HCT116 (cell line): Measurements from ENCODE around the gene DCAF17. TPM values are rescaled to one million over a fixed set of nuclear protein-coding genes. Genes with fewer than 3 reads are reported as not detected.

Source experiments
- ATAC-seq: fragments of 200-7000 bp; cut with Tn5 transposase; 2 replicates; pipeline ENCODE4 v1.9.1; 2020; ENCODE audit warnings: mild to moderate bottlenecking, moderate library complexity
- BruUV-seq: library from RNA; stranded (reverse); fragments of 400-500 nt; replicated peaks from 2 replicates; lab custom pipeline; 2021; lab: Mats Ljungman, UMichigan
- CTCF ChIA-PET: fragments of 300-600 bp; sonication (Branson Sonifier 250); formaldehyde crosslinking; loops from one replicate; lab custom pipeline; 2021; ENCODE audit warnings: antibody characterized with exemption; lab: Charles Lee
- POLR2A ChIA-PET: fragments of 300-600, 350-600 bp; sonication (Branson Sonifier 250); formaldehyde crosslinking; loops from one replicate; lab custom pipeline; 2021; ENCODE audit warnings: antibody characterized with exemption; lab: Charles Lee
- RAD21 ChIA-PET, 2 experiments: fragments of 300-600 bp; sonication (Branson Sonifier 250); formaldehyde crosslinking; loops; one replicate each; lab custom pipeline; 2023; ENCODE audit warnings: low total read pairs in 2 of 2; ENCODE audit not compliant: uncharacterized antibody in 2 of 2, unreplicated experiment in 2 of 2, low non-redundant PET in 1 of 2; lab: Charles Lee
- DNase-seq: peaks from one replicate; pipeline ENCODE4 v3.0.0-alpha.2; 2010; ENCODE audit warnings: low read depth, low spot score
- H2AFZ ChIP-seq: fragments of 200-600 bp; shearing (Covaris generic), sonication (generic); 2 replicates; pipeline ENCODE4 v1.6.1; 2017; ENCODE audit warnings: low read depth, mixed run types, mixed read lengths, antibody characterized with exemption, low read length; ENCODE audit not compliant: poor library complexity, severe bottlenecking
- H3K27ac ChIP-seq: 2 replicates; pipeline ENCODE4 v1.5.1; 2012; ENCODE audit warnings: low read depth, low read length
- H3K27me3 ChIP-seq: fragments of 200-600 bp; sonication (generic); 2 replicates; pipeline ENCODE4 v1.6.1; 2016; ENCODE audit warnings: mixed run types, low read length, mixed read lengths; ENCODE audit not compliant: insufficient read depth
- H3K36me3 ChIP-seq, 2 experiments: fragments of 200-500 bp in 1 of 2; fragments of 200-600 bp in 1 of 2; sonication (Bioruptor generic) in 1 of 2; sonication (generic) in 1 of 2; 2 replicates each; pipeline versions ENCODE4 v1.5.1 to v1.6.1; 2014 to 2016; ENCODE audit warnings: low read length in 2 of 2, inconsistent platforms in 1 of 2, mixed read lengths in 1 of 2, mixed run types in 1 of 2; ENCODE audit not compliant: insufficient read depth in 2 of 2, control insufficient read depth in 1 of 2
- H3K4me1 ChIP-seq, 2 experiments: fragments of 200-600 bp in 1 of 2; sonication (generic) in 1 of 2; 2 replicates each; pipeline versions ENCODE4 v1.5.1 to v1.6.1; 2012 to 2017; ENCODE audit warnings: low read length in 2 of 2, inconsistent platforms in 1 of 2, mild to moderate bottlenecking in 1 of 2, mixed read lengths in 1 of 2, mixed run types in 1 of 2, moderate library complexity in 1 of 2; ENCODE audit not compliant: insufficient read depth in 2 of 2, control insufficient read depth in 1 of 2
- H3K4me2 ChIP-seq: fragments of 200-600 bp; sonication (generic); 2 replicates; pipeline ENCODE4 v1.6.1; 2017; ENCODE audit warnings: mixed run types, low read length, mixed read lengths
- H3K4me3 ChIP-seq, 2 experiments: fragments of 200-600 bp in 1 of 2; sonication (generic) in 1 of 2; replicated peaks in 1 of 2; 2 replicates each; pipeline ENCODE4 v1.5.1; 2011 to 2016; ENCODE audit warnings: low read length in 2 of 2, control low read depth in 1 of 2, low read depth in 1 of 2, mild to moderate bottlenecking in 1 of 2, mixed read lengths in 1 of 2, mixed run types in 1 of 2
- H3K79me2 ChIP-seq: fragments of 200-600 bp; sonication (generic); 2 replicates; pipeline ENCODE4 v1.6.1; 2017; ENCODE audit warnings: mild to moderate bottlenecking, mixed run types, low read length, moderate library complexity, mixed read lengths; ENCODE audit not compliant: insufficient read depth
- H3K9ac ChIP-seq: fragments of 200-600 bp; sonication (generic); 2 replicates; pipeline ENCODE4 v1.6.1; 2016; ENCODE audit warnings: low read length, mixed read lengths
- H3K9me2 ChIP-seq: fragments of 200-600 bp; sonication (generic), shearing (Covaris generic); 2 replicates; pipeline ENCODE4 v1.6.1; 2017; ENCODE audit warnings: mixed run types, mild to moderate bottlenecking, moderate library complexity; ENCODE audit not compliant: insufficient read depth
- H3K9me3 ChIP-seq, 2 experiments: fragments of 200-500 bp in 1 of 2; fragments of 200-600 bp in 1 of 2; sonication (Bioruptor generic) in 1 of 2; sonication (generic) in 1 of 2; 2 replicates each; pipeline ENCODE4 v1.6.1; 2014 to 2017; ENCODE audit warnings: low read length in 2 of 2, mixed read lengths in 2 of 2, inconsistent platforms in 1 of 2, low read depth in 1 of 2, mild to moderate bottlenecking in 1 of 2, mixed run types in 1 of 2, moderate library complexity in 1 of 2; ENCODE audit not compliant: control insufficient read depth in 1 of 2, insufficient read depth in 1 of 2
- H4K20me1 ChIP-seq: fragments of 200-600 bp; sonication (generic), shearing (Covaris generic); 2 replicates; pipeline ENCODE4 v1.6.1; 2017; ENCODE audit warnings: mixed run types, mild to moderate bottlenecking, moderate library complexity; ENCODE audit not compliant: insufficient read depth
- EGR1 ChIP-seq: IDR thresholded peaks from 2 replicates; pipeline ENCODE4 v1.6.1; 2012; ENCODE audit warnings: low read depth
- ELF1 ChIP-seq: IDR thresholded peaks from 2 replicates; pipeline ENCODE4 v1.6.1; 2012; ENCODE audit warnings: low read depth, borderline replicate concordance
- EZH2 ChIP-seq: fragments of 200-600 bp; sonication (generic); IDR thresholded peaks from 2 replicates; pipeline ENCODE4 v1.6.1; 2017; ENCODE audit warnings: antibody characterized with exemption, mixed run types
- EZH2phosphoT487 ChIP-seq: fragments of 200-600 bp; IDR thresholded peaks from 2 replicates; pipeline ENCODE4 v1.6.1; 2018; ENCODE audit warnings: antibody characterized with exemption, borderline replicate concordance
- FOSL1 ChIP-seq: IDR thresholded peaks from 2 replicates; pipeline ENCODE4 v1.6.1; 2012; ENCODE audit warnings: low read depth
- POLR2A ChIP-seq: IDR thresholded peaks from 2 replicates; pipeline ENCODE4 v1.7.0; 2011; ENCODE audit warnings: borderline replicate concordance; ENCODE audit not compliant: insufficient read depth, insufficient read length; ENCODE audit errors: extremely low read depth
- RAD21 ChIP-seq: IDR thresholded peaks from 2 replicates; pipeline ENCODE4 v1.6.1; 2012; ENCODE audit warnings: low read depth, mild to moderate bottlenecking
- SP1 ChIP-seq: IDR thresholded peaks from 2 replicates; pipeline ENCODE4 v1.6.1; 2012; ENCODE audit warnings: low read depth
- SRF ChIP-seq: IDR thresholded peaks from 2 replicates; pipeline ENCODE4 v1.6.1; 2012; ENCODE audit warnings: low read depth
- TCF7L2 ChIP-seq: IDR thresholded peaks from 2 replicates; pipeline ENCODE4 v1.7.0; 2011; ENCODE audit warnings: borderline replicate concordance, inconsistent platforms; ENCODE audit not compliant: insufficient read depth, insufficient read length; ENCODE audit errors: extremely low read depth
- ZNF274 ChIP-seq: fragments of 200-500 bp; sonication (Bioruptor generic); IDR thresholded peaks from 2 replicates; pipeline ENCODE4 v1.6.1; 2014; ENCODE audit warnings: mild to moderate bottlenecking, low read depth, low read length, inconsistent platforms
- intact Hi-C: fragments of 100-400 bp; cut with micrococcal nuclease; formaldehyde crosslinking; loops from 2 replicates; pipeline ENCODE4 v1.10.0; 2022
- total RNA-seq: library from RNA; stranded (reverse); gene quantifications from one replicate; pipeline ENCODE4 v1.2.1, GENCODE V29; 2021; ENCODE audit not compliant: unreplicated experiment
- TF ChIP-seq, protein P1 (sequence below): IDR thresholded peaks from 2 replicates; pipeline ENCODE4 v1.6.1; 2012
- TF ChIP-seq, protein P2 (sequence below), 3 experiments: fragments of 200-600 bp in 1 of 3; sonication (generic) in 1 of 3; IDR thresholded peaks in 2 of 3; conservative IDR thresholded peaks in 1 of 3; 2 replicates each; pipeline ENCODE4 v1.5.1; 2012 to 2017; ENCODE audit warnings: low read depth in 2 of 3, low read length in 2 of 3, antibody characterized with exemption in 1 of 3, borderline replicate concordance in 1 of 3, control low read depth in 1 of 3, mild to moderate bottlenecking in 1 of 3, mixed read lengths in 1 of 3, mixed run types in 1 of 3, moderate library complexity in 1 of 3; ENCODE audit not compliant: insufficient read depth in 1 of 3

The DCAF17 gene
- total RNA-seq, 1 experiment from 2014 or later, result 17.7 TPM

DNA sequence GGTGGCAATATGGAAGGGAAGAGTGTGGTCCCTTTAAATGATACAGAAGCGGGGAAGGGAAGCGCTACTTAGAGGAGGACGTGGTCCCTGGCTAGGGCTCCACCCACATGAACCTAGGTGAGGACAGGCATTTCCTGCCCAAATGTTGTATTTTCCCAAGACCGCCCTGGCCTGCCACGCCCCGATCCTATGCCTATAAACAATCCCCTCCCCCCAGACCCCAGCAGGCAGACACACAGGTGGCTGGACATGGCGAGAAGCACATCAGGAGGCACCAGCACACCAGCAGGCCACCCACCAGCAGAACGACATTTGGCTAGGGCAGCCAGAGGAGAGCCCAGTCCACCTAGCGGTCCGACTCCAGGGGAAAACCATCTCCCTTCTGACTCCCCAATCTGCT is 47.4 kb upstream of the DCAF17 start (continued):
- no peak for TF ChIP-seq EGR1

DNA sequence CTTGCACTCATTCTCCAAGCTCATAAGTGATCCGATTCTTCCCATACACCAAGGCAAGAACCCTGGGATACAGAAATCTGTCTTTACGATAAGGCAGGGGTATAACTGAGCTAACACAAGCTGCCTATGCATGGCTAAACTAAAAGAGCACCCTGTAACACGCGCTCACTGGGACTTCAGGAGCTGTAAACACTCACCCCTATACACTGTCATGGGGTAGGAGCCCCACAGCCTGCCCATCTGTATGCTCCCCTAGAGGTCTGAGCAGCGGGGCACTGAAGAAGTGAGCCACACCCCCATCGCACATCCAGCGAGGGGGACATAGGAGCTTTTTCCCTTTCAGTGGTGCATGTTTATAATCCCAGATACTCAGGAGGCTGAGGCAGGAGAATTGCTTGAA is 47.0 kb upstream of the DCAF17 start:
- CTCF ChIA-PET, result no interaction called here
- H3K4me2 ChIP-seq, result no peak overlapping the region
- H3K27ac ChIP-seq, result no peak overlapping the region

More for the DNA sequence above, 47.0 kb upstream of the DCAF17 start:
- Histone ChIP-seq H3K79me2 (peaks cover 26% of the 10 kb centered on the region), H3K9ac (no peak overlapping the region), H3K9me2 (no peaks in the 10 kb centered on the region), H3K27me3 (no peaks in the 10 kb centered on the region), H3K4me3 (no peak overlapping the region), H3K36me3 (no peaks in the 10 kb centered on the region), H3K9me3 (no peaks in the 10 kb centered on the region), H3K4me1 (peaks cover 0 to 4% of the 10 kb centered on the region in 2 experiments; a peak in 2 of 4 replicates), H4K20me1 (no peaks in the 10 kb centered on the region), H2AFZ (no peak overlapping the region)
- RAD21 ChIA-PET, result no interaction called here
- DNase-seq, result no peak
- ATAC-seq, result no peak
- TF ChIP-seq ZNF274, result no peak
- TF ChIP-seq SP1, result no peak
- TF ChIP-seq ELF1, result no peak
- no peak for TF ChIP-seq POLR2A
- no peak for TF ChIP-seq EZH2
- TF ChIP-seq, protein P1, sequence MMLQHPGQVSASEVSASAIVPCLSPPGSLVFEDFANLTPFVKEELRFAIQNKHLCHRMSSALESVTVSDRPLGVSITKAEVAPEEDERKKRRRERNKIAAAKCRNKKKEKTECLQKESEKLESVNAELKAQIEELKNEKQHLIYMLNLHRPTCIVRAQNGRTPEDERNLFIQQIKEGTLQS, result no peak
- no peak for TF ChIP-seq FOSL1
- TF ChIP-seq, protein P2, sequence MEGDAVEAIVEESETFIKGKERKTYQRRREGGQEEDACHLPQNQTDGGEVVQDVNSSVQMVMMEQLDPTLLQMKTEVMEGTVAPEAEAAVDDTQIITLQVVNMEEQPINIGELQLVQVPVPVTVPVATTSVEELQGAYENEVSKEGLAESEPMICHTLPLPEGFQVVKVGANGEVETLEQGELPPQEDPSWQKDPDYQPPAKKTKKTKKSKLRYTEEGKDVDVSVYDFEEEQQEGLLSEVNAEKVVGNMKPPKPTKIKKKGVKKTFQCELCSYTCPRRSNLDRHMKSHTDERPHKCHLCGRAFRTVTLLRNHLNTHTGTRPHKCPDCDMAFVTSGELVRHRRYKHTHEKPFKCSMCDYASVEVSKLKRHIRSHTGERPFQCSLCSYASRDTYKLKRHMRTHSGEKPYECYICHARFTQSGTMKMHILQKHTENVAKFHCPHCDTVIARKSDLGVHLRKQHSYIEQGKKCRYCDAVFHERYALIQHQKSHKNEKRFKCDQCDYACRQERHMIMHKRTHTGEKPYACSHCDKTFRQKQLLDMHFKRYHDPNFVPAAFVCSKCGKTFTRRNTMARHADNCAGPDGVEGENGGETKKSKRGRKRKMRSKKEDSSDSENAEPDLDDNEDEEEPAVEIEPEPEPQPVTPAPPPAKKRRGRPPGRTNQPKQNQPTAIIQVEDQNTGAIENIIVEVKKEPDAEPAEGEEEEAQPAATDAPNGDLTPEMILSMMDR (IDR thresholded peaks at IDR 0.05 in 2 of 3, conservative IDR thresholded peaks at IDR 0.05 in 1 of 3; ENCODE audit: borderline replicate concordance in 1 of 3, insufficient read depth in 1 of 3, low read depth in 2 of 3, low read length in 2 of 3), result no peak
- TF ChIP-seq TCF7L2, result no peak
- TF ChIP-seq SRF, result no peak
- no peak for TF ChIP-seq RAD21
- no peak for TF ChIP-seq EZH2phosphoT487
- POLR2A ChIA-PET, result no interaction called here
- intact Hi-C loops, result no loop called here
- no TSS peak for BruUV-seq
